B cell (primary cell): Measurements from ENCODE around the gene EFNA5. TPM values are rescaled to one million over a fixed set of nuclear protein-coding genes. Genes with fewer than 3 reads are reported as not detected.

Source experiments
- ATAC-seq: fragments of 200-7000 bp; cut with Tn5 transposase; one replicate; pipeline ENCODE4 v1.10.0; 2021; ENCODE audit warnings: low read depth, mild to moderate bottlenecking, moderate number of reproducible peaks, moderate library complexity
- CTCF ChIA-PET: fragments of 350-600 bp; sonication (Branson Sonifier 250); formaldehyde crosslinking; loops from one replicate; lab custom pipeline; 2021; ENCODE audit warnings: antibody characterized with exemption, inconsistent platforms; lab: Charles Lee
- POLR2A ChIA-PET: fragments of 350-600 bp; sonication (Branson Sonifier 250); formaldehyde crosslinking; loops from one replicate; lab custom pipeline; 2021; ENCODE audit warnings: antibody characterized with exemption; lab: Charles Lee
- DNase-seq: peaks from one replicate; pipeline ENCODE4 v3.0.0; 2013
- H2AFZ ChIP-seq: 2 replicates; pipeline ENCODE4 v1.6.1; 2012; ENCODE audit warnings: mild to moderate bottlenecking, low read depth, low read length; ENCODE audit not compliant: insufficient read depth, poor library complexity, severe bottlenecking
- H3K27ac ChIP-seq, 2 donors: 1 replicate in 1 of 2; 2 replicates in 1 of 2; pipeline ENCODE4 v1.5.1; 2012 to 2013; ENCODE audit warnings: low read length in 2 of 2, mild to moderate bottlenecking in 2 of 2, moderate library complexity in 1 of 2
- H3K27me3 ChIP-seq, 4 experiments: fragments of 200-600 bp in 1 of 4; sonication (generic) in 1 of 4; replicated peaks in 1 of 4; 1 replicate in 2 of 4; 2 replicates in 2 of 4; pipeline versions ENCODE4 v1.6.1 to v1.7.0; 2013 to 2016; ENCODE audit warnings: low read length in 3 of 4, mild to moderate bottlenecking in 2 of 4, mixed read lengths in 1 of 4, moderate library complexity in 1 of 4; ENCODE audit not compliant: insufficient read depth in 4 of 4, control insufficient read depth in 3 of 4; ENCODE audit errors: control extremely low read depth in 1 of 4
- H3K36me3 ChIP-seq, 2 experiments: replicated peaks in 1 of 2; 1 replicate in 1 of 2; 2 replicates in 1 of 2; pipeline versions ENCODE4 v1.6.1 to v1.7.1; 2013; ENCODE audit warnings: low read length in 1 of 2; ENCODE audit not compliant: insufficient read depth in 2 of 2, control insufficient read depth in 1 of 2; ENCODE audit errors: control extremely low read depth in 1 of 2, extremely low read depth in 1 of 2
- H3K4me1 ChIP-seq, 2 donors: fragments of 200-600 bp in 1 of 2; sonication (generic) in 1 of 2; 1 replicate in 1 of 2; 2 replicates in 1 of 2; pipeline versions ENCODE4 v1.5.1 to v1.6.1; 2013 to 2017; ENCODE audit warnings: low read length in 2 of 2; ENCODE audit not compliant: control insufficient read depth in 2 of 2, insufficient read depth in 2 of 2
- H3K4me2 ChIP-seq: replicated peaks from 2 replicates; pipeline ENCODE3; 2012; ENCODE audit warnings: mild to moderate bottlenecking, low read depth, low read length; ENCODE audit not compliant: poor library complexity, severe bottlenecking
- H3K4me3 ChIP-seq, 5 experiments: fragments of 200-600 bp in 1 of 5; sonication (generic) in 1 of 5; 1 replicate in 3 of 5; 2 replicates in 2 of 5; pipeline versions ENCODE4 v1.5.1 to v1.7.0; 2011 to 2016; ENCODE audit warnings: low read length in 4 of 5, mild to moderate bottlenecking in 4 of 5, low read depth in 2 of 5, control low read depth in 1 of 5, moderate library complexity in 1 of 5; ENCODE audit not compliant: insufficient read depth in 1 of 5; ENCODE audit errors: control extremely low read depth in 1 of 5, extremely low read depth in 1 of 5
- H3K79me2 ChIP-seq: fragments of 200-600 bp; sonication (generic); one replicate; pipeline ENCODE4 v1.6.0; 2016; ENCODE audit warnings: low read length; ENCODE audit not compliant: control insufficient read depth, insufficient read depth
- H3K9ac ChIP-seq: fragments of 200-600 bp; sonication (generic); 2 replicates; pipeline ENCODE4 v1.6.1; 2017; ENCODE audit warnings: mild to moderate bottlenecking, low read length, moderate library complexity
- H3K9me3 ChIP-seq, 3 donors: one replicate each; pipeline versions ENCODE4 v1.6.1 to v1.7.1; 2013; ENCODE audit warnings: low read length in 2 of 3; ENCODE audit not compliant: control insufficient read depth in 2 of 3, insufficient read depth in 1 of 3; ENCODE audit errors: control extremely low read depth in 1 of 3
- H4K20me1 ChIP-seq: 2 replicates; pipeline ENCODE4 v1.6.0; 2012; ENCODE audit warnings: mild to moderate bottlenecking, low read length; ENCODE audit not compliant: insufficient read depth, control insufficient read depth, poor library complexity, severe bottlenecking
- H3K27ac Mint-ChIP-seq: one replicate; pipeline ENCODE4 v1.8.0; 2021; ENCODE audit warnings: mixed read lengths
- H3K27me3 Mint-ChIP-seq: one replicate; pipeline ENCODE4 v1.8.0; 2021; ENCODE audit warnings: mixed read lengths
- H3K4me1 Mint-ChIP-seq: one replicate; pipeline ENCODE4 v1.8.0; 2021; ENCODE audit warnings: mixed read lengths
- H3K4me3 Mint-ChIP-seq: one replicate; pipeline ENCODE4 v1.8.0; 2021; ENCODE audit warnings: mixed read lengths
- H3K9me3 Mint-ChIP-seq: one replicate; pipeline ENCODE4 v1.8.0; 2022; ENCODE audit warnings: mixed read lengths; ENCODE audit not compliant: insufficient read depth
- EZH2 ChIP-seq: IDR thresholded peaks from 2 replicates; pipeline ENCODE4 v1.6.1; 2012; ENCODE audit warnings: borderline replicate concordance, low read depth, mild to moderate bottlenecking, moderate library complexity, low read length; ENCODE audit not compliant: insufficient read depth, poor library complexity, severe bottlenecking
- WGBS: methylation state at CpG from one replicate; pipeline ENCODE4 v1.1.5; 2013; ENCODE audit warnings: missing lambda C conversion rate; ENCODE audit not compliant: insufficient coverage; 5-methylcytosine and 5-hydroxymethylcytosine counted together
- intact Hi-C: fragments of 100-400 bp; cut with micrococcal nuclease; formaldehyde crosslinking; loops from one replicate; pipeline ENCODE4 v1.10.0; 2022
- polyA plus RNA-seq: library from polyadenylated mRNA; depleted of rRNA; stranded (reverse); fragments of >200 nt; gene quantifications from 2 replicates; pipeline ENCODE4 v1.2.3, GENCODE V29; 2012
- total RNA-seq, 2 donors: library from RNA; stranded (reverse); fragments of 120-200 nt in 1 of 2; gene quantifications; 1 replicate in 1 of 2; 2 replicates in 1 of 2; pipeline versions ENCODE4 v1.2.3 to v1.2.4, GENCODE V29; 2013 to 2022
- TF ChIP-seq, protein P1 (sequence below): fragments of 200-600 bp; IDR thresholded peaks from one replicate; pipeline ENCODE4 v1.8.0; 2022; ENCODE audit warnings: antibody characterized with exemption, mild to moderate bottlenecking

EFNA5 gene
- total and polyA plus RNA-seq, 2 donors (not counting 1 experiment from before 2014, with no cell fraction given), result not detected

DNA sequence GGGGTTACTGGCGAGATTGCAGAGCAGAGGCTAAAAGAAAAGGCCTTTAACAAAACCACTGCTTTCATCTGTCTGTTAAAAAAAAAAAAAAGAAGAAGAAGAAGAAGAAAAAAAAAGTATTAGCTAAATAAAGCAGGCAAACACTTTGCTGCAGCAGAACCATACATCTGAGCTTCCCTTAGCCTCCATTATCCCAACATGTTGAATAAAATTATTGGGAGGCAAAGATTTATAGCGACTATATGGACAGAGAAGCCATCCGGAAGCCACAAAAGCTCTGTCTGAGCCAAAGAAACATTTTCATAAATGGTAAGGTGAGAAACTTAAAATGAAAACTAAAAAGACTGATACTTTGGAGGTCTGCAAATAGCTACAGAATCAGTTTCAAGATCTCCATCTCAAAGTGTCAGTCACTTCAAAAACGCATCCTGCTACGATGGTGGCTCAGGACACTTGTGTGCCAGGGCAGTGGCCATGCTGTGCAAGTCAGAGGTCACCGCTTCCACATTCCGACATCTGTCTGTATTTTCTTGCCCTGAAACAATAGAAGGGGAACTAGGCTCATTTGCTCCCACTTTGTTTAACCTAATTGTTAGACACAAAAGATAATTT is 9.6 kb downstream of the EFNA5 start:
- no peak overlapping the region for H3K4me3 Mint-ChIP-seq
- WGBS, result 97% methylated on average over 4 of the region's 7 CpGs
- TF ChIP-seq, protein P1, sequence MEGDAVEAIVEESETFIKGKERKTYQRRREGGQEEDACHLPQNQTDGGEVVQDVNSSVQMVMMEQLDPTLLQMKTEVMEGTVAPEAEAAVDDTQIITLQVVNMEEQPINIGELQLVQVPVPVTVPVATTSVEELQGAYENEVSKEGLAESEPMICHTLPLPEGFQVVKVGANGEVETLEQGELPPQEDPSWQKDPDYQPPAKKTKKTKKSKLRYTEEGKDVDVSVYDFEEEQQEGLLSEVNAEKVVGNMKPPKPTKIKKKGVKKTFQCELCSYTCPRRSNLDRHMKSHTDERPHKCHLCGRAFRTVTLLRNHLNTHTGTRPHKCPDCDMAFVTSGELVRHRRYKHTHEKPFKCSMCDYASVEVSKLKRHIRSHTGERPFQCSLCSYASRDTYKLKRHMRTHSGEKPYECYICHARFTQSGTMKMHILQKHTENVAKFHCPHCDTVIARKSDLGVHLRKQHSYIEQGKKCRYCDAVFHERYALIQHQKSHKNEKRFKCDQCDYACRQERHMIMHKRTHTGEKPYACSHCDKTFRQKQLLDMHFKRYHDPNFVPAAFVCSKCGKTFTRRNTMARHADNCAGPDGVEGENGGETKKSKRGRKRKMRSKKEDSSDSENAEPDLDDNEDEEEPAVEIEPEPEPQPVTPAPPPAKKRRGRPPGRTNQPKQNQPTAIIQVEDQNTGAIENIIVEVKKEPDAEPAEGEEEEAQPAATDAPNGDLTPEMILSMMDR, result no peak
- no peak for TF ChIP-seq EZH2
- H3K27ac ChIP-seq, result no peak overlapping the region
- no peaks in the 10 kb centered on the region for H3K27me3 ChIP-seq
- CTCF ChIA-PET, result interaction anchor here (1.4 kb wide), 1 partner anchor 89 kb away, joined by 3 read pairs; no protein-coding TSS in a partner anchor
- no peak overlapping the region for H3K4me2 ChIP-seq
- peaks cover 15% of the 10 kb centered on the region for H3K27me3 Mint-ChIP-seq
- ATAC-seq (no peak), DNase-seq (no peak)
- POLR2A ChIA-PET, result no interaction called here
- no peaks in the 10 kb centered on the region for H4K20me1 ChIP-seq
- intact Hi-C loops, result no loop called here
- no peak overlapping the region for H3K4me3 ChIP-seq
- H3K79me2 ChIP-seq, result no peaks in the 10 kb centered on the region
- no peaks in the 10 kb centered on the region for H3K9me3 Mint-ChIP-seq
- H3K27ac Mint-ChIP-seq, result no peak overlapping the region
- no peaks in the 10 kb centered on the region for H3K9me3 ChIP-seq
- no peaks in the 10 kb centered on the region for H3K4me1 ChIP-seq
- H3K9ac ChIP-seq, result no peak overlapping the region
- no peak overlapping the region for H2AFZ ChIP-seq
- no peaks in the 10 kb centered on the region for H3K36me3 ChIP-seq
- no peaks in the 10 kb centered on the region for H3K4me1 Mint-ChIP-seq

DNA sequence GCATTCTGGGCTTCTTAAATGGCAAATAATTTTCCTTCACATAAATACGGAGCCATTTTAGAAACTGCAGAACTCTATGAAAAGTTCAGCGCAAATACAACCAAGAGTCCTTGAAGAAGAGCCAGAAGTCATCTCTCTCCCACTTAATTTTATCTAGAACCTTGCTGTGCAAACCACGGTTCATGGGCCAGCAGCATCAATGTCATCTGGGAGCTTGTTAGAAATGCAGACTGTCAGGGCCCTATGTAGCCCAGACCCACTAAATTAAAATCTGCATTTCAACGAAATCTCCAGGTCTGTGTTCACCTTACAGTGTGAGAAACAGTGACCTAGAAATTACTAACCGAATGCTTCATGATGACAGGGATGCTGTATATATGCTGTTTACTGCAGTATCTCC is 12.2 kb downstream of the EFNA5 start:
- Mint-ChIP-seq H3K27ac (no peak overlapping the region), H3K9me3 (no peaks in the 10 kb centered on the region), H3K4me3 (no peak overlapping the region), H3K4me1 (no peaks in the 10 kb centered on the region), H3K27me3 (peaks cover 9% of the 10 kb centered on the region)
- ATAC-seq (no peak), DNase-seq (no peak)
- H3K4me1 ChIP-seq, result no peaks in the 10 kb centered on the region
- TF ChIP-seq, protein P1, result no peak
- no peak for TF ChIP-seq EZH2
- no peak overlapping the region for H3K4me2 ChIP-seq
- H3K36me3 ChIP-seq, result no peaks in the 10 kb centered on the region
- no peaks in the 10 kb centered on the region for H3K27me3 ChIP-seq
- ChIA-PET POLR2A (no interaction called here), CTCF (no interaction called here)
- 100% methylated on average over 3 of the region's 5 CpGs for WGBS
- no peak overlapping the region for H3K4me3 ChIP-seq
- H3K27ac ChIP-seq, result no peak overlapping the region
- H3K79me2 ChIP-seq, result no peaks in the 10 kb centered on the region
- H3K9ac ChIP-seq, result no peak overlapping the region
- intact Hi-C loops, result no loop called here
- no peaks in the 10 kb centered on the region for H4K20me1 ChIP-seq
- H2AFZ ChIP-seq, result no peak overlapping the region
- H3K9me3 ChIP-seq, result no peaks in the 10 kb centered on the region
